RWPE2 (cell line): ENCODE results near the gene RIPOR1.

Source experiments
- ATAC-seq: fragments of 200-7000 bp; cut with Tn5 transposase; 3 replicates; pipeline ENCODE4 v1.9.1; 2021; ENCODE audit warnings: low read depth
- DNase-seq: peaks from one replicate; pipeline ENCODE4 v3.0.0-alpha.2; 2020; ENCODE audit warnings: low spot score
- H3K27ac ChIP-seq: fragments of 450-650 bp; 2 replicates; pipeline ENCODE4 v1.5.1; 2017; ENCODE audit warnings: mild to moderate bottlenecking; ENCODE audit not compliant: poor library complexity, severe bottlenecking
- H3K27me3 ChIP-seq: fragments of 250-450 bp; sonication (Bioruptor Pico); 2 replicates; pipeline ENCODE4 v1.5.1; 2021; ENCODE audit warnings: mild to moderate bottlenecking, moderate library complexity; ENCODE audit not compliant: insufficient read depth, poor library complexity, severe bottlenecking
- H3K36me3 ChIP-seq: fragments of 250-450 bp; sonication (Bioruptor Pico); 2 replicates; pipeline ENCODE4 v1.5.1; 2020; ENCODE audit warnings: low read depth, mild to moderate bottlenecking, moderate library complexity
- H3K4me1 ChIP-seq: fragments of 250-450 bp; sonication (Bioruptor Pico); 2 replicates; pipeline ENCODE4 v1.5.1; 2021; ENCODE audit warnings: mild to moderate bottlenecking, moderate library complexity; ENCODE audit not compliant: insufficient read depth, poor library complexity, severe bottlenecking
- H3K4me3 ChIP-seq: fragments of 250-450 bp; sonication (Bioruptor Pico); 2 replicates; pipeline ENCODE4 v1.5.1; 2021; ENCODE audit warnings: mild to moderate bottlenecking, moderate library complexity; ENCODE audit not compliant: severe bottlenecking
- H3K9me3 ChIP-seq: fragments of 250-450 bp; sonication (Bioruptor Pico); 2 replicates; pipeline ENCODE4 v1.5.1; 2021; ENCODE audit warnings: mild to moderate bottlenecking, moderate library complexity; ENCODE audit not compliant: severe bottlenecking
- TF ChIP-seq, protein P1 (sequence below): fragments of 450-650 bp; IDR thresholded peaks from one replicate; pipeline ENCODE4 v1.5.1; 2017; ENCODE audit warnings: mild to moderate bottlenecking, moderate library complexity; ENCODE audit not compliant: poor library complexity, severe bottlenecking

The RIPOR1 gene

DNA sequence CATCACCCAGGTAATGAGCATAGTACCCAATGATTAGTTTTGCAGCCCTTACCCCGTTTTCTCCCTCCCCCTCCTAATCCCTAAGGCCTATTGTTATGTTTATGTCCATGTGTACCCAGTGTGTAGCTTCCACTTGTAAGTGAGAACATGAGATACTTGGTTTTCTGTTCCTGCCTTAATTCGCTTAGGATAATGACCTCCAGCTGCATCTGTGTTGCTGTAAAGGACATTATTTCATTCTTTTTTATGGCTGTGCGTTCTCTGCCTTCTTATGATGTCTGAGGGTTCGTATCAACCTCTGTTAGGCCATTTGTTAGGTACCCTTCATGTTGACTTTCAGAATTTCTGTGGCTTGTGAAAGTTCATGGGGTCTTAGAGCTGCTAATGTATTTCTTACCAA, 64.7 kb downstream of the RIPOR1 start:
- no peak overlapping the region for H3K4me3 ChIP-seq
- H3K27ac ChIP-seq = peak overlapping the region; percentile 52
- H3K36me3 ChIP-seq = peaks cover 15% of the 10 kb centered on the region
- peaks cover 13% of the 10 kb centered on the region for H3K4me1 ChIP-seq
- TF ChIP-seq, protein P1, sequence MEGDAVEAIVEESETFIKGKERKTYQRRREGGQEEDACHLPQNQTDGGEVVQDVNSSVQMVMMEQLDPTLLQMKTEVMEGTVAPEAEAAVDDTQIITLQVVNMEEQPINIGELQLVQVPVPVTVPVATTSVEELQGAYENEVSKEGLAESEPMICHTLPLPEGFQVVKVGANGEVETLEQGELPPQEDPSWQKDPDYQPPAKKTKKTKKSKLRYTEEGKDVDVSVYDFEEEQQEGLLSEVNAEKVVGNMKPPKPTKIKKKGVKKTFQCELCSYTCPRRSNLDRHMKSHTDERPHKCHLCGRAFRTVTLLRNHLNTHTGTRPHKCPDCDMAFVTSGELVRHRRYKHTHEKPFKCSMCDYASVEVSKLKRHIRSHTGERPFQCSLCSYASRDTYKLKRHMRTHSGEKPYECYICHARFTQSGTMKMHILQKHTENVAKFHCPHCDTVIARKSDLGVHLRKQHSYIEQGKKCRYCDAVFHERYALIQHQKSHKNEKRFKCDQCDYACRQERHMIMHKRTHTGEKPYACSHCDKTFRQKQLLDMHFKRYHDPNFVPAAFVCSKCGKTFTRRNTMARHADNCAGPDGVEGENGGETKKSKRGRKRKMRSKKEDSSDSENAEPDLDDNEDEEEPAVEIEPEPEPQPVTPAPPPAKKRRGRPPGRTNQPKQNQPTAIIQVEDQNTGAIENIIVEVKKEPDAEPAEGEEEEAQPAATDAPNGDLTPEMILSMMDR = no peak
- ATAC-seq (no peak), DNase-seq (no peak)
- H3K27me3 ChIP-seq = no peaks in the 10 kb centered on the region
- H3K9me3 ChIP-seq = no peaks in the 10 kb centered on the region

DNA sequence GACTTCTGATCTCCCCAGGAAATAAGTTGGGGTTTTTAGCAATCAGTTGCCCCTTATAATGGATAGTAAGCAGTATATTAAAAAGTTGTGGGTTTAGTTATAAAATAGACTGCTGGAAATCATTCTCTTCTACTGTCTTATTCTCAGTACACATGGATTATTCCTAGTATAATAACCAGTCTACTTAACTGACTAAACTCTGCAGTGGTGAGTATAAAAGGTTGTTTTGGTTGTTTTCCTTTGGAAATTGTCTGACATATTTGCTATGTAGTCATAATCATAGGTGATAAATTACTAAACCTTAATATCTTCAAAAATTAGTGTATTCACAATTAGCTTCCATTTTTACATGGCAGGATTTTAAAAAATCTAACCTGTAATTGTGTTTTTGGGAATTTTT, 65.1 kb downstream of the RIPOR1 start:
- Histone ChIP-seq H3K27me3 (no peaks in the 10 kb centered on the region), H3K27ac (peak overlapping the region; percentile 52), H3K9me3 (no peaks in the 10 kb centered on the region), H3K36me3 (peaks cover 15% of the 10 kb centered on the region), H3K4me1 (peaks cover 13% of the 10 kb centered on the region), H3K4me3 (no peak overlapping the region)
- TF ChIP-seq, protein P1 = no peak
- DNase-seq (no peak), ATAC-seq (no peak)

DNA sequence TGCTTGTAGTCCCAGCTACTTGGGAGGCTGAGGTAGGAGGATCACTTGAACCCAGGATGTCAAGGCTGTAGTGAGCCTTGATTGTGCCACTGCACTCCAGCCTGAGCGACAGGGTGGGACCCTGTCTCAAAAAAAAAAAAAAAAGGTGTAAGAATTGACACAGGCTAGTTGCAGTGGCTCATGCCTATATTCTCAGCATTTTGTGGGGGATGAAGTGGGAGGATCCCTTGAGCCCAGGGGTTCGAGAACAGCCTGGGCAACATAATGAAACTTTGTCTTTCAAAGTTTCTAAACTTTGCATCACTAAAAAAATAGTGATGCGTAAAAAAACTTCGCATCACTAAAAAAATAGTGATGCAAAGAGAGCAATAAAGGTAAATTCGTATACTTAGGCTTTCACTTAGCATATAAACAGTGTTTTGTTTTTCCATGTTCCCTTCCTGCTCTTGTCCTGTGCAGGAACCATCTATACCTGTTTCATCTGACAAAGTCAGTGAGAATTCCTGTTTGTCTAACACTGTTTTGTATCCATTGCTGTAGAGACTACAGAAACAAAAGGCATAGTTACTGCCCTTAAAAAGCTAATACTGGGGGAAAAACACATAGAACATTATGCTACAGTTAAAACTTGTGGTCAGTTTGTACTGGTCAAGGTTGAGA, 65.8 kb downstream of the RIPOR1 start:
- Histone ChIP-seq H3K27me3 (no peaks in the 10 kb centered on the region), H3K9me3 (no peaks in the 10 kb centered on the region), H3K4me3 (no peak overlapping the region), H3K27ac (peak overlapping the region; percentile 52), H3K4me1 (peaks cover 13% of the 10 kb centered on the region), H3K36me3 (peaks cover 14% of the 10 kb centered on the region)
- TF ChIP-seq, protein P1 = no peak
- DNase-seq (no peak), ATAC-seq (peak; percentile 11; the same call in 1 of the 3 replicates)

DNA sequence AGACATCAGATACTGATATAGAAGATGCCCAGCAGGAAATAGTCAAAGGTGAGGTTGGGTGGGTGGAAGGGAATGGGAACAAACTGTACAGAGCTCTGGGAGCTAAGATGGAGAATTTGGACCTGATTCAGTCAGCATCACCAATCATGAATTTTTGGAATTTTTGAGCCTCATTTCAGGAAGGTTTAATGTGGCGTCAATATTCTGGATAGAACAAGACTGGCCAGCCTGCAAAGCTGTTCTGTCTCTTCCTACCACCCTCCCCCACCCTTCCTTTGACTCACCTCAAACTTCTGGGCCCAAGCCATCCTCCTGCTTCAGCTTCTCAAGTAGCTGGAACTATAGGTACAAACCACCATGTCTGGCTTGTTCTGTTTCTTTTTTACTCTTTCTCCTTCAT, 66.3 kb downstream of the RIPOR1 start:
- ATAC-seq (peak; percentile 90), DNase-seq (no peak)
- TF ChIP-seq, protein P1 = no peak
- H3K9me3 ChIP-seq = no peaks in the 10 kb centered on the region
- no peaks in the 10 kb centered on the region for H3K27me3 ChIP-seq
- H3K4me3 ChIP-seq = no peak overlapping the region
- peaks cover 13% of the 10 kb centered on the region for H3K4me1 ChIP-seq
- peak overlapping the region; percentile 52 for H3K27ac ChIP-seq
- peaks cover 8% of the 10 kb centered on the region for H3K36me3 ChIP-seq
